DMS 273 (cell line): ENCODE results near the gene PTPN2.

ENCODE experiments used
- DNase-seq: peaks from one replicate; lab custom pipeline; 2025; ENCODE audit not compliant: unreplicated experiment; lab: John Stamatoyannopoulos, UW

Gene PTPN2

GRCh38 chr18:12828116-12829051 is 55.7 kb downstream of the PTPN2 start:
- DNase-seq: no peak

- no peak for DNase-seq
Measured at GRCh38 chr18:12827588-12827987, 56.4 kb downstream of the PTPN2 start.

- DNase-seq: no peak
Measured at GRCh38 chr18:12825230-12825629, 58.8 kb downstream of the PTPN2 start.

- no peak for DNase-seq
Measured at GRCh38 chr18:12823892-12824291, 60.1 kb downstream of the PTPN2 start.

- no peak for DNase-seq
Measured at GRCh38 chr18:12821408-12821807, 62.6 kb downstream of the PTPN2 start.

GRCh38 chr18:12820506-12820905 is 63.5 kb downstream of the PTPN2 start:
- no peak for DNase-seq

- no peak for DNase-seq
Measured at GRCh38 chr18:12819841-12820240, 64.2 kb downstream of the PTPN2 start.

GRCh38 chr18:12819322-12819721 is 64.7 kb downstream of the PTPN2 start:
- DNase-seq: no peak

- no peak for DNase-seq
Measured at GRCh38 chr18:12818243-12818642, 65.8 kb downstream of the PTPN2 start.

- DNase-seq: no peak
Measured at GRCh38 chr18:12816451-12816850, 67.6 kb downstream of the PTPN2 start.

- DNase-seq: no peak
Measured at GRCh38 chr18:12811191-12811950, 72.7 kb downstream of the PTPN2 start.

GRCh38 chr18:12803069-12803936 is 80.7 kb downstream of the PTPN2 start:
- DNase-seq: no peak

GRCh38 chr18:12802538-12802937 is 81.5 kb downstream of the PTPN2 start:
- no peak for DNase-seq

GRCh38 chr18:12796448-12796847 is 87.6 kb downstream of the PTPN2 start:
- peak; percentile 12 for DNase-seq

- DNase-seq: no peak
Measured at GRCh38 chr18:12791610-12792009, 92.4 kb downstream of the PTPN2 start.

GRCh38 chr18:12786669-12787068 is 97.4 kb downstream of the PTPN2 start:
- DNase-seq: no peak

- DNase-seq: no peak
Measured at GRCh38 chr18:12783524-12783923, 100.5 kb downstream of the PTPN2 start.

GRCh38 chr18:12782521-12782920 is 101.5 kb downstream of the PTPN2 start:
- no peak for DNase-seq

GRCh38 chr18:12779456-12779855 is 104.6 kb downstream of the PTPN2 start:
- no peak for DNase-seq

GRCh38 chr18:12779043-12779442 is 105.0 kb downstream of the PTPN2 start:
- DNase-seq: no peak

- DNase-seq: no peak
Measured at GRCh38 chr18:12777500-12777944, 106.5 kb downstream of the PTPN2 start.
